T1000 (cell line): Measurements from ENCODE around the gene FNBP1.

Source experiments
- DNase-seq: peaks from one replicate; lab custom pipeline; 2025; ENCODE audit warnings: mixed read lengths; lab: John Stamatoyannopoulos, UW

FNBP1 gene

GRCh38 chr9:129875181-129875611 lies 167.8 kb downstream of the FNBP1 start:
- DNase-seq: no peak

DNA sequence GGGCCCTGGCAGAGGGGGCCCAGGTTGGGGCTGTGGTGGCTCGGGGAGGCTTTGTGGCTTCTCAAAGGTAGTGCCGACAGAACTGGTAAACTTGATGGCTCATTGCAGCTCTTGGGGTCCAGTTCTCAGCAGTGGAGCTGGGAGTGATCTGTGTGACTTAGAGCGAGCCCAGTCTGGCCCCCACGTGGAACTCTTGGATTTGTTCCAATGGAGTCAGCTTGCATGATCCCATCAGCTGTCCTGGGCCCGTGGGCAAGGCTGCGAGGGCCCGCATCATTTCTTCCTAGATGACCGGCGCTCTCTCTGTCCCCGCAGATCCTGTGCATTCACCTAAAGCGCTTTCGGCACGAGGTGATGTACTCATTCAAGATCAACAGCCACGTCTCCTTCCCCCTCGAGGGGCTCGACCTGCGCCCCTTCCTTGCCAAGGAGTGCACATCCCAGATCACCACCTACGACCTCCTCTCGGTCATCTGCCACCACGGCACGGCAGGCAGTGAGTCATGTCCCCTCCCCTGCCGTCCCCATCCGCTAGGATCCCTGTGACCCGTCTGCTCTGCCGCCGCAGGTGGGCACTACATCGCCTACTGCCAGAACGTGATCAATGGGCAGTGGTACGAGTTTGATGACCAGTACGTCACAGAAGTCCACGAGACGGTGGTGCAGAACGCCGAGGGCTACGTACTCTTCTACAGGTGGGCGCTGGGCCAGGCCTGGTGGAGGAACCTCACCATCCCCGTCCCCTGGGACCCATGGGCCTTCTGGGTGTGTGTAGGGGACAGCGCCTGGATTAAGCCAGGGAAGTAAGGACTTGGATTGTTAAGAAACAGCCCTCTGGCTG lies 168.5 kb downstream of the FNBP1 start:
- DNase-seq: no peak

DNA sequence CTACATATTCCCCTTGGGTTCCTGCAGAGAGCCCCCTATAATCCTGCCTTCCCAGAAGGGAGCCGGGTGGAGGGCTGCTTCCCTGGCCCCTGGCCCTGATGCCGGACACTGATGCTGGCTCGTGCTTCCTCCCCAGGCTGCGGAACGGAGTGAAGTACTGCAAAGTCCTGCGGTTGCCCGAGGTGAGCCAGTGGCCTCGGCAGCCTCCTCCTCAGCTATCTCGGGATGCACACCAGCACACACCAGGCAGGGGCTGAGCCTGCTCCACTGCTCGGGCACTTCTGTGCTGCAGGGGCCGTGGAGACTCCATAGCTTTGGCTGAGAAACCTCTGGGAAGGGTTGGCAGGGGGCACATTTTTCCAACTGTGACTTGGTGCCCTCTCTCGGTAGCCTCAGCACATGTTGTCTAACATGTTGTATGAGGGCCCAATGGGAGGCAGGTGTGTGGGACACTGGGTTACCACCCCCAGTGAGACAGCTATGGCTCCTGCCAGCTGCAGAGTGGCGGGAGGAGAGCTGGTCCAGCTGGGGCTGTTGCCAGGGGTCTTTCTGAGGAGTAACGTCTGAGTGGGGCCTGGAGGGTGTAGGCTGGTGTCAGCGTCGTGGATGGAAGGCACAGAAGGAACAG lies 169.3 kb downstream of the FNBP1 start:
- no peak for DNase-seq

GRCh38 chr9:129871046-129871445 lies 171.9 kb downstream of the FNBP1 start:
- DNase-seq: no peak

- DNase-seq: no peak
Observed at GRCh38 chr9:129869585-129870501, 173.1 kb downstream of the FNBP1 start.

DNA sequence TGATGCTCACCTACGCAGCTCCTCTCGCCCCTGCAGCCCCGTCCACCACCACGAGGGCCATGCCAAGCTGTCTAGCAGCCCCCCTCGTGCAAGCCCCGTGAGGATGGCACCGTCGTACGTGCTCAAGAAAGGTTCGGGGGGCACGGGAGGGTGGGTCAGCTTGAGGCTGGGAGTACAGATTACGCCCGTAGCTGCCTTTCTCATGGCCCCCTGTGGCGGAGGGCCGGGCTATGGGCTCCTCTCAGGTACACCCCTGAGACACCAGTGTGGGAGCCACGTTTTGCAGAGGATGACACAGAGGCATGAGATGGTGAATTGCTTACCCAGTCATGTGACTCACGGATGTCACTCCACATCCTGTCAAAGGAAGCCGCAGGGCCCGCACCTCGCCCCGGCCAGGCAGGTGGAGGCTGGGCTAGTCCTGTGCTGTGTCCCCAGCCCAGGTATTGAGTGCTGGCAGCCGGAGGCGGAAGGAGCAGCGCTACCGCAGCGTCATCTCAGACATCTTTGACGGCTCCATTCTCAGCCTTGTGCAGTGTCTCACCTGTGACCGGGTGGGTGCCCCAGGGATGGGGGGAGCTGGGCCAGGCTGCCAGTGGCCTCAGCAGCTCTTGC lies 174.0 kb downstream of the FNBP1 start:
- DNase-seq: no peak

DNA sequence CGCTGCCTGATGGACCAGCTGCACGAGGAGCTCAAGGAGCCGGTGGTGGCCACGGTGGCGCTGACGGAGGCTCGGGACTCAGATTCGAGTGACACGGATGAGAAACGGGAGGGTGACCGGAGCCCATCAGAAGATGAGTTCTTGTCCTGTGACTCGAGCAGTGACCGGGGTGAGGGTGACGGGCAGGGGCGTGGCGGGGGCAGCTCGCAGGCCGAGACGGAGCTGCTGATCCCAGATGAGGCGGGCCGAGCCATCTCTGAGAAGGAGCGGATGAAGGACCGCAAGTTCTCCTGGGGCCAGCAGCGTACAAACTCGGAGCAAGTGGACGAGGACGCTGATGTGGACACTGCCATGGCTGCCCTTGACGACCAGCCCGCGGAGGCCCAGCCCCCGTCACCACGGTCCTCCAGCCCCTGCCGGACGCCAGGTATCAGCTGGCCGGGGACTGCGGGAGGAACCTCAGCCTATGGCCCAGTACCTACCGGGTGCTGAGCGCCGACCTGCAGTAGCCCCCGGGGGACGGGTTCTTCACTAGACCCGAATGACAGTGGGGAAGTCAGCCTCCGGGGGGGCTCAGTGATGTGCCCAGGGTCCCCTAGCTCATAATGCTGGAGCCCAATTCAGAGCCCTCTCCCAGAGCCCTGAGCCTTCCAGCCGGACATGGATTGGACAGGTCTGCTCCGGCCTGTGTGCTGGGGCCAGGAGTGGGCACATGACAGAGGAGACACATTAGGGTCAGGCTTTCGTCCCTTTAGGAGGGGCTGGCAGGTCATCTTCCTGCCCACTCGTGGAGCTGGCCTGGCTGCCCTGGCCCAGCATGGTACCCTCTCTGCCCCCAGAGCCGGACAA lies 174.7 kb downstream of the FNBP1 start:
- DNase-seq: no peak

GRCh38 chr9:129867136-129868022 lies 175.6 kb downstream of the FNBP1 start:
- DNase-seq: no peak

GRCh38 chr9:129866394-129867135 lies 176.4 kb downstream of the FNBP1 start:
- DNase-seq: no peak

DNA sequence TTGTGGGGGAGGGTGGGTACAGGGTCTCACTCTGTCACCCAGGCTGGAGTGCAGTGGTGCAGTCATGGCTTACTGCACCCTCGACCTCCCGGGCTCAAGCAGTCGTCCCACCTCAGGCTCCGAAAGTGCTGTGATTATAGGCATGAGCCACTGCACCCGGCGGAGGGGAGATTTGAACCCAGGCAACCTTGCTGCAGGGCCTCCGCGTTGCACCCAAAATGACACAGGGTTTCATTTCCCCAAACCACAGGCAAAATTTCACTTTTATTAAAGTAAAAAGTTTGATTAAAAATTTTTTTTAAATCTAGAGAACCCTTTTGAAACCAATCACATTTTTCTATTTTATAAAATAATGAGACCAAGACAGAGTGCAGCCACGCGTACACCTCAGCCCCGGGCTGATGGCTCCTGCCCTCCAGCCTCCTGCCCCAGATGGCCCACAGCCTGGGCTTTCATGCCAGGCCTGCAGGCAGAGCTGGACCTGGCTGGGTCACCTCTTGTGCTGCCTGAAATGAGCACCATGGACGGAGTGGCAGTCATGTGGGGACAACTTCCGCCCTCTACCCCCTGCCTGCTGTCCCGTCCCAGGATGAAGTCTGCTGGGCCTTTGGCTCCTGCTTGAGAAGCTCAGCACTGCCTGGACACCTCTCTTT lies 177.2 kb downstream of the FNBP1 start:
- DNase-seq: no peak

DNA sequence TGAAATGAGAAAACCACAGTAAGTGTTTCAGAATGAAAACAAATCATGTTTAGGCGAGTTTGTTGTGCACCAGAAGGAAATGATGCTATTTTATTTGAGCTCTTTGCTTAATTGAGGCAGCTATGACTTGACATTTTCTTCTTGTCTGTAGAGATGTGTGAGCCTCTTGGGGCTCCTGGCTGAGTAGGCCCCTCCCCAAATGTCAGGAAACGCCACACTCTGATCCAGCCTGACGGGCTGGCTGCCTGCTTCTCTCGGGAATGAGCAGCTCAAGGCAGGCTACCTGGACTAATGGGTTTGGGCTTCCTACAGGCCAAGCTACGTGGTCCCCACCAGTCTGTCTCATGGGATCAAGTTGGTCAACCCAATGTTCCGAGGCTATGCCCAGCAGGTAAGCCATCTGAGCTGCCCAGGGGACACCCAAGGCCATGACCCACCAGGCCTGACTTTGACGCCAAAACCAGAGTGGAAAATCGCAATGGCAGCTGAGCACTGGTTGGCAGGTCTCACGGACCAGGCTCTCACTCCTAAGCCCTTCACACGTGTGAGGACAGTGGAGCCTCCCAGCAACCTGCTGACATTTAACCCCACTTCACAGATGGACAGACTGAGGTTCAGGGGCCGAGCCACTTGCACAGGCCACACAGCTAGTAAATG lies 177.9 kb downstream of the FNBP1 start:
- no peak for DNase-seq

- DNase-seq: peak; percentile 71
Observed at GRCh38 chr9:129863059-129863690, 179.8 kb downstream of the FNBP1 start.

GRCh38 chr9:129861447-129861827 lies 181.6 kb downstream of the FNBP1 start:
- DNase-seq: no peak

DNA sequence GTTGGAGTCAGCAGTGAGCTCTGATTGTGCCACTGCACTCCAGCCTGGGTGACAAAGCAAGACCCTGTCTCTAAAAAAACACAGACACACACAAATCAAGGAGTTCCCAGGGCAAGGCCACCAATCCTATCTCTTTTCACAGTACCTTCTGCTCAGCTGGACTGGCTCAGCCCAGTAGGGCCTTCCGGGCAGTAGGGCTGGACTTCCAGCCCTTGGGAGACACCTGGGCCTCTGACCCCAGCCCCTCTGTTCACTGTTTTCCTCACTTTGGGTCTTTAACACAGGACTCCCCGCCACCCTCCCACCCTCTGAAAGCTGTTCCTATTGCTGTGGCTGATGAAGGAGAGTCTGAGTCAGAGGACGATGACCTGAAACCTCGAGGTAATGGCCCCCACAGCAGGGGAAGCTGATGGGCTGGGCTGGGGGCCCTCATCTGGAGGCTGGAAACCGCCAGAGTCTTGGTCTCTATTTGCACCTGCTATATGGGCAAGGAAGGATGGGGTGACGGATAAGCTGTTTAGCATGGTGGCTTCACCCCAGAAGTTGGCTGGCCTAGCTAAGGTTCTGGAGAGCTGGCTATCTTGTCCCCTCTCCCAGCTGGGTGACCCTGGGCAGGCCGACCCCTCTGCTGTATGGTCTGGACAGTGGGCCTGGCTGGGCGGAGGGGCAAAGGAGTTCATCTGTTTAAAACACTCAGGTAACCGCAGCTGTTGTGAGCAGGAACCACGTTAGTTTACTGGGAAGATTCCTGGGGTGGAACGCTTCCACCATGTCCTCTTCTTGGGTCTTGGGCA lies 182.1 kb downstream of the FNBP1 start:
- no peak for DNase-seq

DNA sequence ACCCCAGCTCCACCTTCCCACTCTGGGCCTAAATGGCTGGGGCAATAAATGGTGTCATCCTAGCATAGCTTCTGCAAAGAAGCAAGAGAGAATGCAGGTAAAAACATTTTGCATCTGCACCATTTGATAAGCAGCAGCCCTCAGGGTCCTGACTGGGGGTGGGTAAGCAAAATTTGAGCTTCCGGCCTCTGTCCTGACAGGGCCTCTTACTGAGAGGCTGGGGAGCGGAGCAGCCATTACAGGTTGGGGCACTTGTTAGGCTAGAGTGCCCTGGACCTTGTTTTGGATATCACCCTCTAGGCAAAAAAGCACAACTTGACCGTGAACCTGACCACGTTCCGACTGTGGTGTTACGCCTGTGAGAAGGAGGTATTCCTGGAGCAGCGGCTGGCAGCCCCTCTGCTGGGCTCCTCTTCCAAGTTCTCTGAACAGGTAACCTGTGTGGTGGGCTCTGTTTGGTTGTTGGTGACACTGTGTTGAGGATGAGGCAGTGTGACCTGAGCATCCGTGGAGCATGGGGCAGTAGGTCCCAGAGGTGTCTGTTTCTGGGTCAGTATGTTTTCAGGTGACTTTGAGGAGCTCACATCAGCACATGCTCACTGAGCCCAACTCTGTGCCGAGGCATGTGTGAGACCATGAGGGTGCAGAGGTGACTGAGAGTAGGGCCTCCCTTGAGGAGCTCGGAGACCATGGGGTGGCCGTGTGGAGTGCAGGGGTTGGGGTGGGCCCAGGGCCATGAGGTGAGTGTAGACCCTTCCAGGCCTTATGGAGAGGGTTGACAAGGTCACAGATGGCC lies 184.6 kb downstream of the FNBP1 start:
- DNase-seq: no peak

- no peak for DNase-seq
Observed at GRCh38 chr9:129857207-129857606, 185.8 kb downstream of the FNBP1 start.
